Ishikawa (cell line): Measurements from ENCODE around the gene CD180.

ENCODE experiments used
- CEBPB ChIP-seq: IDR thresholded peaks from 2 replicates; pipeline ENCODE4 v1.6.1; 2012
- CREB1 ChIP-seq: IDR thresholded peaks from 2 replicates; pipeline ENCODE4 v1.6.1; 2012; ENCODE audit warnings: low read depth
- FOXM1 ChIP-seq: IDR thresholded peaks from 2 replicates; pipeline ENCODE4 v1.6.1; 2012; ENCODE audit warnings: low read depth, borderline replicate concordance
- MAX ChIP-seq: IDR thresholded peaks from 2 replicates; pipeline ENCODE4 v1.6.1; 2012
- NFIC ChIP-seq: IDR thresholded peaks from 2 replicates; pipeline ENCODE4 v1.6.1; 2012
- RAD21 ChIP-seq: IDR thresholded peaks from 2 replicates; pipeline ENCODE4 v1.6.1; 2012; ENCODE audit warnings: low read depth
- REST ChIP-seq: IDR thresholded peaks from 2 replicates; pipeline ENCODE4 v1.6.1; 2012; ENCODE audit warnings: low read depth, mild to moderate bottlenecking
- TAF1 ChIP-seq: IDR thresholded peaks from 2 replicates; pipeline ENCODE4 v1.6.1; 2012; ENCODE audit warnings: low read depth, mild to moderate bottlenecking
- TCF12 ChIP-seq: IDR thresholded peaks from 2 replicates; pipeline ENCODE4 v1.6.1; 2012; ENCODE audit warnings: low read depth
- TEAD4 ChIP-seq: IDR thresholded peaks from 2 replicates; pipeline ENCODE4 v1.6.1; 2012
- USF1 ChIP-seq: IDR thresholded peaks from 2 replicates; pipeline ENCODE4 v1.6.1; 2012
- ZBTB7A ChIP-seq: IDR thresholded peaks from 2 replicates; pipeline ENCODE4 v1.6.1; 2012; ENCODE audit warnings: low read depth

Gene CD180

GRCh38 chr5:67133217-67133616, 63.4 kb downstream of the CD180 start:
- TF ChIP-seq FOXM1 (no peak), CEBPB (no peak), ZBTB7A (no peak), CREB1 (no peak), NFIC (no peak)

- no peak for TF ChIP-seq FOXM1
- TF ChIP-seq USF1 = no peak
- TF ChIP-seq CEBPB = no peak
- TF ChIP-seq REST = no peak
- no peak for TF ChIP-seq RAD21
- TF ChIP-seq ZBTB7A = no peak
- TF ChIP-seq TEAD4 = no peak
- no peak for TF ChIP-seq CREB1
- no peak for TF ChIP-seq TCF12
- TF ChIP-seq NFIC = no peak
- TF ChIP-seq TAF1 = no peak
- no peak for TF ChIP-seq MAX
These were observed 66.8 kb downstream of the CD180 start for GRCh38 chr5:67129768-67130167.
